Ascending aorta (tissue), 2 donors: ENCODE measurements around the gene HSD17B3. TPM values are rescaled to one million over a fixed set of nuclear protein-coding genes. Genes with fewer than 3 reads are reported as not detected.
A peak's percentile ranks its signal among the peaks of the same experiment; 100 is the strongest.
"Not testable (repeated sequence)": the region's sequence is repeated elsewhere in the genome, so short reads cannot be mapped to it uniquely, and the experiment has no call there.

Experiments
- DNase-seq, 2 donors: peaks; one replicate each; pipeline ENCODE4 v3.0.0-alpha.2; 2019; ENCODE audit warnings: low spot score in 2 of 2
- H3K27ac ChIP-seq, 2 donors: fragments of 200-600 bp; sonication (generic); one replicate each; pipeline ENCODE4 v1.5.1; 2016 to 2017; ENCODE audit warnings: mild to moderate bottlenecking in 1 of 2
- H3K27me3 ChIP-seq: fragments of 200-600 bp; sonication (generic); one replicate; pipeline ENCODE4 v1.5.1; 2017
- H3K36me3 ChIP-seq, 2 donors: fragments of 200-600 bp; sonication (generic); one replicate each; pipeline ENCODE4 v1.5.1; 2016
- H3K4me1 ChIP-seq, 2 donors: fragments of 200-600 bp; sonication (generic); one replicate each; pipeline ENCODE4 v1.5.1; 2016 to 2017; ENCODE audit warnings: mild to moderate bottlenecking in 1 of 2
- H3K4me3 ChIP-seq, 2 donors: fragments of 200-600 bp; sonication (generic); one replicate each; pipeline ENCODE4 v1.5.1; 2016 to 2017; ENCODE audit warnings: mild to moderate bottlenecking in 1 of 2
- H3K9me3 ChIP-seq, 2 donors: fragments of 200-600 bp; sonication (generic); one replicate each; pipeline ENCODE4 v1.5.1; 2016
- CTCF ChIP-seq, 3 experiments: fragments of 200-600 bp in 2 of 3; fragments of 450-650 bp in 1 of 3; sonication (generic) in 2 of 3; IDR thresholded peaks; one replicate each; pipeline ENCODE4 v1.5.1; 2016 to 2019; ENCODE audit warnings: antibody characterized with exemption in 3 of 3, mild to moderate bottlenecking in 1 of 3, moderate library complexity in 1 of 3
- intact Hi-C: fragments of 100-400 bp; cut with DNase I; formaldehyde crosslinking; loops from one replicate; pipeline ENCODE4 v1.15.1; 2023
- total RNA-seq: library from RNA; depleted of rRNA; stranded (reverse); fragments of >200 nt; gene quantifications from one replicate; pipeline ENCODE4 v1.1.0, GENCODE V29; 2016

The HSD17B3 gene
- total RNA-seq, 1 donor from 2014 or later: not detected

DNA sequence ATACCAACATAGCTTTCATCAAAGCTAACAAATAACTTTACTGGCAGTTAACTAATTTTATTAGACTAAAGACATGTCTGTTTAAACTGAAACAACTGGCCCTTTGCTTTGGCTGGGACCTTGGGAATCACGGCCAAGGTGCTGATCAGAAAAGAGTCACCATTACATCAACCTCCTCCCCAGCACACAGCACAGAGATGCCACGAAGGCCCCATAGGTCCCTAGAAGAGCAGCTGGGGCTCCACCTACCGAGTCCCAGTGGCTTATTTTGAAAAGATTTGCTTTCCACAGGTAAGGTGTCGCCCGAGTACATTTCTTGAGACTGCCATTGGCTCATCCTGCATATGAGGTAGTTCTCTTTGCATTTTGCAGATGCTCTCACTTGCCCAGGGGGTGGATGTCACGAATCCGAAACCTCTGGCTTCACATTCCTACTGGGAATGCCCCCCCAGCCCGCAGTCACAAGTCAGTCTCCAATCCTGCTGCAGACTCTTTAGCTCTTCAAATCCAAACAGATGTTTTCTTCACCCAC, 18.8 kb upstream of the HSD17B3 start:
- Histone ChIP-seq H3K4me3 (no peak overlapping the region), H3K4me1 (no peaks in the 10 kb centered on the region), H3K27me3 (no peaks in the 10 kb centered on the region), H3K36me3 (peaks cover 0 to 39% of the 10 kb centered on the region in 2 donors), H3K9me3 (no peaks in the 10 kb centered on the region), H3K27ac (no peak overlapping the region)
- DNase-seq: no peak
- intact Hi-C loops: no loop called here
- no peak for TF ChIP-seq CTCF (IDR thresholded peaks at IDR 0.05)

DNA sequence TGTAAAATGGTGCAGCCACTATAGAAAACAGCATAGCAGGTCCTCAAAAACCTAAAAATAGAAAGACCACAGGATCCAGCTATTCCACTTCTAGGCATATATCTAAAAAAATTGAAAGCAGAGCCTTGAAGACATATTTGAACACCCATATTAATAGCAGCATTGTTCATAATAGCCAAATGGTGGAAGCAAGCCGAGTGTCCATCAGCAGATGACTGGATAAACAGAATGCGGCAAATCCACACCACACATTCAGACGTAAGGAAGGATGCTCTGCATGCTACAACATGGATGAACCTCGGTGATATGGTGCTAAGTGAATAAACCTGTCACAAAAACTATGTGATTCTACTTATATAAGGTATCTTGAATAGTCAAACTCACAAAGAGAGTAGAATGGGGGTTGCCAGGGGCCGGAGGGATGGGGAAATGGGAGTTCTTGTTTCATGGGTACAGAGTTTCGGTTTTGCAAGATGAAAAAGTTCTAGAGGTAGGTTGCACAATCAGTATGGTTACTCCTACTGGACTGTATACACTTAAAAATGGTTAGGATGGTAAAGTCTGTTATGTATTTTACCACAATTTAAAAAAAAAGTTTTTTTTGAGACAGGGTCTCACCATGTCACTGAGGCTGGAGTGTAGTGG, 17.1 kb upstream of the HSD17B3 start:
- H3K27me3 ChIP-seq: no peaks in the 10 kb centered on the region
- DNase-seq: no peak
- H3K27ac ChIP-seq: no peak overlapping the region
- no peaks in the 10 kb centered on the region for H3K9me3 ChIP-seq
- no peak overlapping the region for H3K4me3 ChIP-seq
- TF ChIP-seq CTCF (IDR thresholded peaks at IDR 0.05): no peak
- H3K4me1 ChIP-seq: no peaks in the 10 kb centered on the region
- intact Hi-C loops: no loop called here
- peaks cover 0 to 38% of the 10 kb centered on the region in 2 donors for H3K36me3 ChIP-seq

DNA sequence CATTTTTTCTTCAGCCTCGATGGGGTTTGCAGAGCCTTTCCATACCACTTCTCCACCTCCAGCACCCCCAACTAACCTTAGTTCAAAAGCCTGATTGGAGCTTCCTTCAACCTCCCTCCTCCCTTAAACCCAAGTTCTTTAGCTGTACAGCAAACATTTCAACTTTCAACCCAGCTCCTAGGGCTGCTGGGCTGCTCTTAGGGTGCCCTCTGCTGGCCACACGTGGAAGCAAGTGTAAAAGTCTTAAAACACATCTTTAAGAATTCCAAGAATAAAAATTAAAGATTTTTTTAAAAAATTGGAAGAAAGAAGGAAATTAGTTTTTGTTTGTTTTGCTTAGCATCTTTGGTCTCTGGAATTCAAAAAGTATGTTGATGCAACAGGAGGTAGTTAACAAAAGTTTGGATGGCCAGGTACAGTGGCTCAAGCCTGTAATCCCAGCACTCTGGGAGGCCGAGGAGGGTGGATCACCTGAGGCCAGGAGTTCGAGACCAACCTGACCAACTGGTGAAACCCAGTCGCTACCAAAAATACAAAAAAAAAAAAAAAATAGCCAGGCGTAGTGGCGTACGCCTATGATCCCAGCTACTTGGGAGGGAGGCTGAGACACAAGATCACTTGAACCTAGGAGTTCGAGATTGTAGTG, 15.5 kb upstream of the HSD17B3 start:
- H3K27me3 ChIP-seq: no peaks in the 10 kb centered on the region
- H3K36me3 ChIP-seq: peaks cover 5 to 43% of the 10 kb centered on the region in 2 donors
- H3K27ac ChIP-seq: no peak overlapping the region
- no peaks in the 10 kb centered on the region for H3K4me1 ChIP-seq
- no peak overlapping the region for H3K4me3 ChIP-seq
- DNase-seq: no peak
- peak; percentile 57 to 80 (median 75) for TF ChIP-seq CTCF (IDR thresholded peaks at IDR 0.05)
- intact Hi-C loops: no loop called here
- peaks cover 0 to 4% of the 10 kb centered on the region in 2 donors for H3K9me3 ChIP-seq

GRCh38 chr9:96309850-96310249, 7.9 kb upstream of the HSD17B3 start:
- intact Hi-C loops: no loop called here

GRCh38 chr9:96306958-96307357, 5.0 kb upstream of the HSD17B3 start:
- H3K27me3 ChIP-seq, H3K9me3 ChIP-seq, H3K36me3 ChIP-seq, H3K27ac ChIP-seq, H3K4me3 ChIP-seq, H3K4me1 ChIP-seq, DNase-seq, intact Hi-C loops: not testable (repeated sequence)

More at GRCh38 chr9:96309850-96310249, 7.9 kb upstream of the HSD17B3 start:
- H3K36me3 ChIP-seq: peaks cover 5 to 14% of the 10 kb centered on the region in 2 donors
- H3K4me3 ChIP-seq: no peak overlapping the region
- H3K4me1 ChIP-seq: no peaks in the 10 kb centered on the region
- no peaks in the 10 kb centered on the region for H3K27me3 ChIP-seq
- peaks cover 0 to 4% of the 10 kb centered on the region in 2 donors for H3K9me3 ChIP-seq
- no peak for DNase-seq
- no peak overlapping the region for H3K27ac ChIP-seq
- no peak for TF ChIP-seq CTCF (IDR thresholded peaks at IDR 0.05)

DNA sequence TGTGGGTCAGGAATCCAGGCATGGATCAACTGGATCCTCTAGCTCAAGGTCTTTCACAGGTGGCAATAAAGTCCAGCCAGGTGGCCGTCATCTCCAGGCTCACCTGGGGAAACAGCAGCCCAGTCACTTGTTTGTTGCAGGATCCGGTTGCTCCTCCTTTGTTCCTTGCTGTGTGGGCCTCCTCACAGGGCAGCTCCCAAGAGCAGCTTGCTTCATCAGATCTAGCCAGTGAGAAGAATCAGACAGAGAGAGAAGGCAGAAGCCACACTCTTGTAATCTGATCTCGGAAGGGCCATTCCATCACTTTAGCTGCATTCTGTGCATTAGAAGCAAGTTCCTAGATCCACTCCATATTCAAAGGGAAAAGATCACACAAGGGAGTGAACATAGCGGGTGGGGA, 3.2 kb upstream of the HSD17B3 start:
- no peak overlapping the region for H3K4me3 ChIP-seq
- no peaks in the 10 kb centered on the region for H3K27me3 ChIP-seq
- intact Hi-C loops: no loop called here
- no peak overlapping the region for H3K27ac ChIP-seq
- no peaks in the 10 kb centered on the region for H3K4me1 ChIP-seq
- TF ChIP-seq CTCF (IDR thresholded peaks at IDR 0.05): no peak
- DNase-seq: no peak
- H3K36me3 ChIP-seq: no peaks in the 10 kb centered on the region
- no peaks in the 10 kb centered on the region for H3K9me3 ChIP-seq
